ENCODE measurements around the gene KRT16.

DNA sequence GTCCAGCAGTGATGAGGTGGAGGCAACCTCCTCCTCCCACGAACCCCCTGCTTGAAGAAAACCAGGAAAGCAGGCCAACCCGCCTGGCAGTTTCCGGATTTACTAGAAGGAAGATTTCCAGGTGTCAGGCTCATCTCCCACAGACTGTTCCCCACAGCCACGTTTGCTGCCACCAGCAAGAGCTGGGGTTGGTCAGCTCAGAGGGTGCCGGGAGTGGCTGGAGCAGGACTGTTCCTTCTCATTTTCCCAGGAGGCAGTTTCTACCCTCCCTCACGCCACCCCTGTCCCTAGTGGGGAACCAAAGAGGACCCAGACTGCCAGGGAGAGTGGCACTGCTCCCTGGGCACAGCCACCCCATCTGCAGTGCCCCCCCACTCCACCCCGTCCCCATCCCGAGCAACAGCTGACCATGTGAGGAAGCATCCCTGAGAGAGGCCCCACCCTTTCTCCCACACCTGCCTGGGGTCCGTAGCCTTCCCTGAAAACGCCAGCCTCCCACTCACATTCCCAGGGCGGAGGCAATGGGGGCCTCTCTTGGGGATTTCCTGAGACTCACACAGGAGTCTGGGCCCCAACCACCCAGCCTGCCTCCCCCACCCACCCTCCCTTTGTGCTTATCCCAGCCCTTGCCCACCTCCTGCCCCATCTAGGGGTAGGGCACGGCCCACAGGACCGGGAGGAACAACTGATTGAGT lies 5.9 kb upstream of the KRT16 start:
- TF ChIP-seq, protein P1, sequence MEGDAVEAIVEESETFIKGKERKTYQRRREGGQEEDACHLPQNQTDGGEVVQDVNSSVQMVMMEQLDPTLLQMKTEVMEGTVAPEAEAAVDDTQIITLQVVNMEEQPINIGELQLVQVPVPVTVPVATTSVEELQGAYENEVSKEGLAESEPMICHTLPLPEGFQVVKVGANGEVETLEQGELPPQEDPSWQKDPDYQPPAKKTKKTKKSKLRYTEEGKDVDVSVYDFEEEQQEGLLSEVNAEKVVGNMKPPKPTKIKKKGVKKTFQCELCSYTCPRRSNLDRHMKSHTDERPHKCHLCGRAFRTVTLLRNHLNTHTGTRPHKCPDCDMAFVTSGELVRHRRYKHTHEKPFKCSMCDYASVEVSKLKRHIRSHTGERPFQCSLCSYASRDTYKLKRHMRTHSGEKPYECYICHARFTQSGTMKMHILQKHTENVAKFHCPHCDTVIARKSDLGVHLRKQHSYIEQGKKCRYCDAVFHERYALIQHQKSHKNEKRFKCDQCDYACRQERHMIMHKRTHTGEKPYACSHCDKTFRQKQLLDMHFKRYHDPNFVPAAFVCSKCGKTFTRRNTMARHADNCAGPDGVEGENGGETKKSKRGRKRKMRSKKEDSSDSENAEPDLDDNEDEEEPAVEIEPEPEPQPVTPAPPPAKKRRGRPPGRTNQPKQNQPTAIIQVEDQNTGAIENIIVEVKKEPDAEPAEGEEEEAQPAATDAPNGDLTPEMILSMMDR (IDR thresholded peaks at IDR 0.05), result no peak
- TF ChIP-seq EZH2 (IDR thresholded peaks at IDR 0.05; ENCODE audit: borderline replicate concordance, insufficient read depth, low read depth, low read length, poor library complexity, severe bottlenecking), result no peak

All from B cell (primary cell).